Left lung (tissue), 10 donors: ENCODE measurements around the gene CFB. TPM values are rescaled to one million over a fixed set of nuclear protein-coding genes. Genes with fewer than 3 reads are reported as not detected.
A peak's percentile ranks its signal among the peaks of the same experiment; 100 is the strongest.

Experiments
- ATAC-seq: fragments of 200-7000 bp; cut with Tn5 transposase; one replicate; pipeline ENCODE4 v1.9.1; 2020; ENCODE audit warnings: moderate library complexity
- DNase-seq, 4 donors: peaks; one replicate each; pipeline ENCODE4 v3.0.0-alpha.2; 2013 to 2020
- H3K27ac ChIP-seq, 2 donors: fragments of 200-600 bp; sonication (generic) in 1 of 2; one replicate each; pipeline versions ENCODE4 v1.5.0 to v1.8.0; 2020 to 2021
- H3K27me3 ChIP-seq, 2 donors: fragments of 200-600 bp; sonication (generic) in 1 of 2; one replicate each; pipeline versions ENCODE4 v1.5.0 to v1.8.0; 2020 to 2021
- H3K36me3 ChIP-seq, 2 donors: fragments of 200-600 bp; sonication (generic) in 1 of 2; one replicate each; pipeline versions ENCODE4 v1.5.0 to v1.8.0; 2020 to 2021
- H3K4me1 ChIP-seq, 2 donors: fragments of 200-600 bp; one replicate each; pipeline ENCODE4 v1.8.0; 2021
- H3K4me3 ChIP-seq, 2 donors: fragments of 200-600 bp; sonication (generic) in 1 of 2; one replicate each; pipeline versions ENCODE4 v1.5.0 to v1.8.0; 2020 to 2021; ENCODE audit warnings: mild to moderate bottlenecking in 1 of 2
- H3K9me3 ChIP-seq, 2 donors: fragments of 200-600 bp; sonication (generic) in 1 of 2; one replicate each; pipeline versions ENCODE4 v1.5.0 to v1.8.0; 2020 to 2021
- intact Hi-C, 2 donors: fragments of 100-400 bp; cut with DNase I; formaldehyde crosslinking; loops; one replicate each; pipeline versions ENCODE4 v1.11.2 to v1.14.2; 2022
- polyA plus RNA-seq, 6 donors: library from polyadenylated mRNA; unstranded; fragments of 120-200 nt; gene quantifications; one replicate each; pipeline ENCODE4 v1.2.1, GENCODE V29; 2013; ENCODE audit not compliant: insufficient read length in 6 of 6
- total RNA-seq, 2 donors: library from RNA; stranded (reverse); fragmentation: NEBNext Ultra II Directional; extraction: Animal tissue kit (Norgen Biotek cat#: 25700); gene quantifications; one replicate each; pipeline ENCODE4 v1.2.1, GENCODE V29; 2021
- TF ChIP-seq, protein P1 (sequence below), 2 donors: fragments of 200-600 bp; sonication (generic) in 1 of 2; IDR thresholded peaks; one replicate each; pipeline versions ENCODE4 v1.5.0 to v1.8.0; 2021; ENCODE audit warnings: antibody characterized with exemption in 2 of 2
- donor health status: DM: no; HTN: yes; CAD: no.
- donor health status: DM: no; HTN: no; CAD: no.

Gene CFB
- total and polyA plus RNA-seq, 8 donors = 1.7 to 131 (median 4.2) TPM

DNA sequence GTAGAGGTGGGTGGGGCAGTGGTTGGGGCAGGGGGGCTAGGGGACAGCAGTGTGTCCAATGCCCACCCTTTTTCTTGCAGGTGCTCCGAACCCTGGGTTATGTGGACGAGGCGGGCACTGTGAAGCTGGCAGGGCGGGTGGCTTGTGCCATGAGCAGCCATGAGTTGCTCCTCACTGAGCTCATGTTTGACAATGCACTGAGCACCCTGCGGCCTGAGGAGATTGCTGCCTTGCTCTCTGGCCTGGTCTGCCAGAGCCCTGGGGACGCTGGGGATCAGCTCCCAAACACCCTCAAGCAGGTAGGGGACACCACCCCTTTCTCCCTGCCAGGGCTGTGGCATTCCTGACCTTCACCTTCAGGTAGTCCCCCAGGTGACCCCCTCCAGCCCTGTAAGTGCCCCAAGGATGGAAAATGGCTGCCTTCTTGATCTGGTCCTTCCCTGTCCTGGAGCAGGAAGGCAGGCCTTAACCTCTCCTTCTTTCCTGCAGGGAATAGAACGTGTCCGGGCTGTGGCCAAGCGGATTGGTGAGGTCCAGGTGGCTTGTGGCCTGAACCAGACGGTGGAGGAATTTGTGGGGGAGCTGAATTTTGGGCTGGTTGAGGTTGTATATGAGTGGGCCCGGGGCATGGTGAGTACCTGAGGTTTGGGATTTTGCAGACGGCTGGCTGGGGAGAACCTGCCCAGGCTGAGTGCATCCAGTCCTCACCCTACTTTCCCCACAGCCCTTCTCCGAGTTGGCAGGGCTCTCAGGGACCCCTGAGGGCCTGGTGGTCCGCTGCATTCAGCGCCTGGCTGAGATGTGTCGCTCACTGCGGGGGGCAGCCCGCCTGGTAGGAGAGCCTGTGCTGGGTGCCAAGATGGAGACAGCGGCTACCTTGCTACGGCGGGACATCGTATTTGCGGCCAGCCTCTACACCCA is 23.2 kb downstream of the CFB start:
- no peaks in the 10 kb centered on the region for H3K9me3 ChIP-seq
- peaks cover 21 to 38% of the 10 kb centered on the region in 2 donors for H3K4me1 ChIP-seq
- ATAC-seq (no peak), DNase-seq (peak in 1 of 4 donors; percentile 43)
- H3K27ac ChIP-seq = no peak overlapping the region
- TF ChIP-seq, protein P1, sequence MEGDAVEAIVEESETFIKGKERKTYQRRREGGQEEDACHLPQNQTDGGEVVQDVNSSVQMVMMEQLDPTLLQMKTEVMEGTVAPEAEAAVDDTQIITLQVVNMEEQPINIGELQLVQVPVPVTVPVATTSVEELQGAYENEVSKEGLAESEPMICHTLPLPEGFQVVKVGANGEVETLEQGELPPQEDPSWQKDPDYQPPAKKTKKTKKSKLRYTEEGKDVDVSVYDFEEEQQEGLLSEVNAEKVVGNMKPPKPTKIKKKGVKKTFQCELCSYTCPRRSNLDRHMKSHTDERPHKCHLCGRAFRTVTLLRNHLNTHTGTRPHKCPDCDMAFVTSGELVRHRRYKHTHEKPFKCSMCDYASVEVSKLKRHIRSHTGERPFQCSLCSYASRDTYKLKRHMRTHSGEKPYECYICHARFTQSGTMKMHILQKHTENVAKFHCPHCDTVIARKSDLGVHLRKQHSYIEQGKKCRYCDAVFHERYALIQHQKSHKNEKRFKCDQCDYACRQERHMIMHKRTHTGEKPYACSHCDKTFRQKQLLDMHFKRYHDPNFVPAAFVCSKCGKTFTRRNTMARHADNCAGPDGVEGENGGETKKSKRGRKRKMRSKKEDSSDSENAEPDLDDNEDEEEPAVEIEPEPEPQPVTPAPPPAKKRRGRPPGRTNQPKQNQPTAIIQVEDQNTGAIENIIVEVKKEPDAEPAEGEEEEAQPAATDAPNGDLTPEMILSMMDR (IDR thresholded peaks at IDR 0.05) = no peak
- intact Hi-C loops = no loop called here
- no peak overlapping the region for H3K4me3 ChIP-seq
- H3K27me3 ChIP-seq = no peaks in the 10 kb centered on the region
- H3K36me3 ChIP-seq = peaks cover 0 to 65% of the 10 kb centered on the region in 2 donors

DNA sequence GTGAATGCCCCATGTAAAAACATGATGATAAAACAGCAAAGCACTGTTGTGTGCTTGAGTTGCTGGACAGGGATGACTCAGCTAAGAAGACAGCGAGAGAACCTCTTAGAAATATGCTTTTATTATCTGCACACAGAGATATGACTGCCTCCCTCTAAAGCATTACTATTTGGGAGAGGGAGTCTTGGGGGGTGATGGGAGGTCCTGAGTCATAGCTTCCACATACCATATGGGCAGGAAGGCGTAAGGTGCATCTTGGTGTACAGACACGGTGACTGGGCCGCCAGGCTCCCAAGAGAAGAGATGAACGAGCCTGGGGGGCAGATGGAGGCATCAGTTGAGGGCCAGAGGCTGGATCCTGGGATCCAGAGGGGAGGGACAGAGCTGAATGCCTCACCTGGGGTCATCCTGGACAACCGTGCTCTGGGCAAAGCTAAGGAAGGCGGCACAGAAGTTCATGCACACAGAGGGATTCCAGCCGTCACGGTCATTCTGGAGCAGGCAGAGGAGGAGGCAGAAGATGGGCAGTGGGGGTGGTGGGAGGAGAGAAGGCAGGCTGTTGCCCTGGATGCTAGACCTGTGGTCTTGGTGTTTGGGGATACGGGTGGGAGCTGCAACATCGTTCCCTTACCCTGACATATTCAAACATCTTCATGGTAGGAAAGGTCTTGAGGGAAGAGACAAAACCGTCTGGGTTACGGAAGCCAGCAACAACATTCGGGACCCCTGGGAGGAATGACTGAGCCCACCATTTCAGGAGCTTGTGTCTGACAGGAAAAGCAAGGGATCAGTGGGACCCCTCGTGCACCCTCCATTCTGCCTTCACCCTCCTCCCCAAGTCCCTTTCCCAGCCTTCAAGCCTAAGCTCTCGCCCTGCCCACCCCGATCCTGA is 24.1 kb downstream of the CFB start:
- H3K27ac ChIP-seq = no peak overlapping the region
- intact Hi-C loops = no loop called here
- H3K4me1 ChIP-seq = peaks cover 21 to 38% of the 10 kb centered on the region in 2 donors
- H3K36me3 ChIP-seq = peaks cover 0 to 56% of the 10 kb centered on the region in 2 donors
- TF ChIP-seq, protein P1 (IDR thresholded peaks at IDR 0.05) = no peak
- DNase-seq (peak in 1 of 4 donors; percentile 32), ATAC-seq (no peak)
- H3K4me3 ChIP-seq = no peak overlapping the region
- H3K9me3 ChIP-seq = no peaks in the 10 kb centered on the region
- H3K27me3 ChIP-seq = no peaks in the 10 kb centered on the region

DNA sequence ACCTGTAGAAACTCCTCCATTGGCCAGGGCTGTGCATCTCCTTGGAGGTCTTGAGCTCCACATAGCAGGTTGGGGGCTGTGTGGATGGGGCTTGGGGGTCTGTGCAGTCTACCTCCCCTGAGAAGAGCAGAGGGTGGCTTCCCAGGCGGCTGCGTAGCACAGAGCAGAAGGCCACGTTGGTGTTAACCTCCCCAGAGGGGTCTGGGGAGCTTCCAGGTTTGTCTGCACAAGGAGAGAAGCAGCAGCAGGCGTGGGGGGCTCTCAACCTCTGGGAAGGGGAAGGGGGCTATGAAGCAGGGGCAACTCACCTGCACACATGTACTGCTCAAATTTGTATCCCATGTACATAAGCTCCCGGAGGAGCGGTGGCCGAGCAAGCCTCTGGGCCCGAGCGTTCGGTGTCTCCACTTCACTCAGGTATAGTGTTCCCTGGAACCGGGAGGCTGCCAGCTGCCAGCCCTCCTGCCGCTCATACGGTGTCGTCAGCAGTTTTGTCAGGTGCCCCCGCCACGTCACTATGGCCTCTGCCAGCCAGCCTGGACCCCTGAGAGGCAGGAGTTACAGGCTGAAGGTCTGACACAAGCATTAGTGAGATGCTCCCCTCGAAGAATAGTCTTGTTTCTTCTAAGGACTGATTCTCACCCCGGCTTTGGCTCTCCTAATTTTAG is 24.8 kb downstream of the CFB start:
- Histone ChIP-seq H3K27ac (peak overlapping the region; percentile 95 to 98), H3K27me3 (no peaks in the 10 kb centered on the region), H3K4me3 (peak overlapping the region; percentile 80 to 85), H3K4me1 (peaks cover 21 to 38% of the 10 kb centered on the region in 2 donors), H3K36me3 (peaks cover 0 to 48% of the 10 kb centered on the region in 2 donors), H3K9me3 (no peaks in the 10 kb centered on the region)
- intact Hi-C loops = no loop called here
- ATAC-seq (no peak), DNase-seq (peak in 1 of 4 donors; percentile 80)
- TF ChIP-seq, protein P1 (IDR thresholded peaks at IDR 0.05) = no peak

GRCh38 chr6:31971279-31971992 is 25.5 kb downstream of the CFB start:
- Histone ChIP-seq H3K27me3 (no peaks in the 10 kb centered on the region), H3K4me1 (peaks cover 21 to 38% of the 10 kb centered on the region in 2 donors), H3K36me3 (peaks cover 0 to 41% of the 10 kb centered on the region in 2 donors), H3K4me3 (peak overlapping the region; percentile 80 to 85), H3K9me3 (no peaks in the 10 kb centered on the region), H3K27ac (peak overlapping the region; percentile 95 to 98)
- intact Hi-C loops = no loop called here
- ATAC-seq = no peak
- DNase-seq = peak in 1 of 4 donors; percentile 65
- TF ChIP-seq, protein P1 (IDR thresholded peaks at IDR 0.05) = no peak
